ENCODE results near the gene GNB1L.
"Not testable (repeated sequence)": the region's sequence is repeated elsewhere in the genome, so short reads cannot be mapped to it uniquely, and the experiment has no call there.

The GNB1L gene

DNA sequence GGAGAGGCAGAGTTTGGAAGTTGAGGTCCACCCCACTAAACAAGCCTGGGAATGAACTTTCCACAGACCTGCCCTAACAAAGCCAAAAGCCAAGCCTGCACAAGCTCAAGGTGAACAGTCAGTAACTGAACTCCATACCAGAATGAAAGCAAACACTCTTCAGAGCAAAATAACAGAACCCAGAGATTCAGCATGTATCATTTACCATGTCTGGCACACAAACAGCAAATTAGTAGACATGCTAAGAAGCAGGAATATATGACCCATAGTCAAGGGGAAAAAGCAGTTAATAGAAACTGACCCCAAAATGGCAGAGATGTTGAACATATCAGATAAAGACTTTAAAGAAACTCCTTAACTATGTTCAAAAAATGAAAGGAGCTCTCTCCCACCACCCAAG is 62.8 kb downstream of the GNB1L start:
- no peak for DNase-seq

DNA sequence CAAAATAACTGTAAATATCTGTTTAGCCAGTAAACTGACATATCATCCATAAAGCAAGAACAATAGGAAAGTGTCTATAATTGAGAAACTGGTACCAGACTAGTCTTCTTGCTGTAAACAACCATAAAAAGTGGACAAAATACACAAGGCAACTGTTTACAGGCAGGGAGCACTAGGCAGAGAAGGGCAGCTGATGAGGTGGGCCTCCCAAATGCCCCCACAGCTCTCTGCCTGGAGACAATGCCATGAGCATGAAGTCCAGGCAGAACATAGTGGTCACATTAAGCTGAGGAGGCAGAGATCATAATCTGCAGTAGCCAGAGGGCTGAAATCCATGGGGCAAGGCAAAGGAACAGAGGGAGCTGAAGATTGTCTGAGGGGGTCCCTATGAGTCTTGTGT is 63.4 kb downstream of the GNB1L start:
- DNase-seq = no peak

DNA sequence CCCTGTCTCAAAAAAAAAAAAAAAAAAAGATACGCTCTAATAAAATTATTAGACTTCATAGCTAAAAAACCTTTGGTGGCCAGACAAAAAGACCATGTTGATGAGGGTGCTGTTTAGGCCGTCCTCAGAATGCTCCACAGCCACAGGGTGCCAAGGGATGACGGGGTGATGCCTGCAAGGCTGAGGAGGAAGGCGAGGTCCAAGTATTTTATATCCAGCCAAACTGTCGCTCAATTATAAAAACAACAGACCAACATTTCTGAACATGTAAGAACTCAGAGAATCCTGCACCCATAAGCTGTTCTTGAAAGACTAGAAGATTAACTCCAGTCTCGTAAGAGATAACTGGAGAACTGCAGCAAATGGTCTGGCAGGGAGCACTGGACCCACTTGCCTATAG is 64.8 kb downstream of the GNB1L start:
- DNase-seq = no peak

DNA sequence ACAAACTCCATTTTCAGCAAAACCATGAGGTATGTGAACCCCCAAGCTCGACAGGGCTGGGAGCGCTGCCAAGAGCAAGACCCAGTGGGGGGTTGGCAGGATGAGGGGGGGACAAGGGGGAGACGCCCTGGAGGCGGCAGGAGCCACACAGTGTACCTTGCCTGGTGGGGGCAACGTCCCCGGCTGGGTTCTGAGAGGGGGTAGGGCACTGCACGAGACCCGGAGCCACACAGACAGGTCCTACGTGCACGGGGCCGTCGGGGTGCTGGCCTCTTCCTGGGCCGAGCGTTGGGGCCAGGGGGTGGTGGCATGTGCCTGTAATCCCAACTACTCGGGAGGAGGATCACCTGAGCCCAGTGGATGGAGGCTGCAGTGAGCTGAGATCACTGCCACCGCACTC is 65.3 kb downstream of the GNB1L start:
- DNase-seq = no peak

DNA sequence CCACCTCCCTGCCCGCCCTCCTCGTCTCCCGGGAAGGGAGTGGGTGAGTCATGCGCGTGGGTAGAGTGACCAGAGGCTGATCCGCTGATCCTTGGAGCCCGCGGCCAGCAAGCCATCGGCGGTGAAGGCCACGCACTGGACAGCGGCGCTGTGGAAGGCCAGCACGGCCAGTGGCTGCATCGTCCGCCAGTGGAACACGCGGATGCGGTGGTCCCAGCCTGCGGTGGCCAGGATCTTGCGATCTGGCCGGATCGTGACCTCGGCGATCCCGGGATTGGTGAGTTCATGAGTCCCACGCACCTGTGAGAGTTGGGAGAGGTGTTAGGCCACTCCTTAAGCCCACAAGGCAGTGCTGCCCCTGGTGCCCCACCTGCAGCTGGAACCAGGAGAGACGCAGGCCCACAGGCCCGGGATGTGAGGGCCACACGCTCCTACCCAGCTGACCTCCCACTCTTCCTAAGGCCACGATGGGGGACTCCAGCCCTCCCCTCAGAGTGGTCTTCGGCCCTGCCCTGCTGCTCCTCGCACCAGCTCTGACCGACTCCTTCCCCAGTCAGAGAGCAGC is 65.9 kb downstream of the GNB1L start:
- DNase-seq = no peak

DNA sequence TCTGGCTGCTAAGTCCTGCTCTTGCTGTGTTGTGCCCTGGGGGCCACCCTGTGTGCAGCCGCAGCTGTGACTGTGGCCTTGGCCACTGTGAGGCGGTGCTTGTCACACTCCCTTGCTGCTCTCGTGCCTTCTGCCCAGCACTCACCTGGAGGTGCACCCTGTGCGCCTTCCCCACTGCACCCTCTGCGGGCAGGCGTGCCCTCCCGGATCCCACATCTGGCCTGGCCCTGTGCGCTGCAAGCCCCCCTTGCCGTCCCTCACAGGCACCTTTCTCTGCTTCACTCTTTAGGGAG is 66.9 kb downstream of the GNB1L start:
- no peak for DNase-seq

DNA sequence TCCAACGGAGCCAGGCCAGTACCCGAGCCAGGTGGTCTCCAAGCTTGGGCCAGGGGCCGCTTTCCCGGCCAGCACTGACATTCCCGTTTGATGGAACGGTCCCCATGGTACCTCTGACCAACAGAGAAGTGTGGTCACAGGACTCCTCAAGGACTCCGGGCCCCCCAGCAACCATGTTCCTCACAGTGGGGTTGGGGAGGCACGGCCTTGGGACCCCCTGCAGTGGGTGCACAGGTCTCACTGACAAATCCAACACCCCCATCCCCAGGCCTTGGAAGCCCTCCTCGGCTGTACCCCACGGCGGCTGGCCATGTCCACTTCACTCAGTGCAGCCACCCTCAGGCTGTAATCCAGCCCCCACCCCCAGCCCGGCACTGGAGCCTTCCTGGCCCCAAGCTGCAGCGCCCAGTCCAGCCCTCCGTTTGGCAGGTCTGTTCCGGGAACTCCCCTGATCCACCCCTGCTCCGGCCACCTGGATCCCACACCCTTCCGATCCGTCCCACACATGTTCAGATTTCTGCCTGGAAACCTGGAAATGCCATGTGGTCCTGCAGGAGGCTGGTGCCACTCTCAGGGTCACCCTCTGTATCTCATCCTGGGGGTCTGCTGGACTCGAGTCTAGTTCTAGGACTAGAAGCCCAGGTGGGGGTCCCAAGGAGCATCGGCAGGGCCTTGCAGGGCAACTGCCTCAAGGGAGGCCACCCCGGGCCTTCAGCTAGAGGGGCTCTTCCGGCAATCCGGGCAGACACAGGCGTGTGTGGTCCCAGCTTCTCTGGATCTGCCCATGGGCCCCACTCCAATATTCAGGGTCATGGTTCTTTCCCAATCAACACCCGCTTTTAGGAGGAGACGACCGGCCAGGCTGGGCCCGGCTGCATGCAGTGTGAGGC is 67.5 kb downstream of the GNB1L start:
- DNase-seq = no peak

DNA sequence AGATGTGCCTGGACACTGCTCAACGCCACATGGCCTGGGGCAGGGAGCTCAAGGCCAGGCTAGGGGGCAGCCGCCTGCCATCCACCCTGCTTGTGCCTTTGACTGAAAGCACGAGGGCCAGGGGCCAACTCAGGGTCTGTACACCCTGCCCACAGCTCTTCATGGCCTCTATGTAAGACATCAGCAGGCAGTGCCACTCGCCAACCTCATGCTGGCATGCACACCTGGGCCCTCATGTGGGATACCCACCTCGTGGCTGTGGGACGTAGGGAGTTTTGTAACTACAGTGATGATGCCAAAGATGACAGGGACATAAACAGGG is 68.4 kb downstream of the GNB1L start:
- no peak for DNase-seq

DNA sequence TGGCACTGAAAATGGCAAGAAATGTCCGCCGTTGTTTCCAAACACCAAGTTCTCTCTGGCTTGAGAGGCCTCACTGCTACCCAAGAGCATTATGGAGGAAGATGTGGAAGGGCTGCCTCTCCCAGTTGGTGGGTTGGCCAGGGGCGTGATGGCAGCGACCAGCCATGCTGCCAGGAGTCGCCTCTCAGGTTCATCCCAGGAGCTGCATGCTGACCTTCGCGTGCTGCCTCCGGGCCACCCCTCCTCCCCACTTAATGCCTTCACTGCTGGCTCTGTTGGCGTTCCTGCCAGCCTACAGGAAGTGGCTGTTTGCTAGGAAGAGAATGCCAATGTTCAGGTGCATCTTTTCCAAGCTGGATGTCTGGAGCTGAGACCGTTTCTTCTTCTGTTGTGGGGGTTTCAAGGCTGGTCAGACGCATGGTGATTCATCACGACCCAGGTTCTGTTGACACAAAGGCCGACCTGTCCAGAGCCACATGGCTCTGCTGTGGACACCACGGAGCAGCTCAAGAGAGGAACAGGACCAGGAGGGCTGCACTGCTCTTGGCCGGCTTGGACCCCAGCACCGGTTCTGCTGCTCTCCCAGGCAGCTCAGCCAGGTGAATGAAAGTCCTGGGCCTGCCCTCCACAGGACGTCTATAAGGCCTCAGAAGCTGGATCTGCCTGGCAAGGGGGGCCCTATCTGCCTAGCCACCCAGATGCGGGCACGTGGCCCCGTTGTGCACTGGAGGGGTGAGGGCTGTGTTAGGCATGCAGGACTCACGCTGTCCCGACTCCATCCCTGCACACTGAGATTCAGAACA is 69.0 kb downstream of the GNB1L start:
- no peak for DNase-seq

DNA sequence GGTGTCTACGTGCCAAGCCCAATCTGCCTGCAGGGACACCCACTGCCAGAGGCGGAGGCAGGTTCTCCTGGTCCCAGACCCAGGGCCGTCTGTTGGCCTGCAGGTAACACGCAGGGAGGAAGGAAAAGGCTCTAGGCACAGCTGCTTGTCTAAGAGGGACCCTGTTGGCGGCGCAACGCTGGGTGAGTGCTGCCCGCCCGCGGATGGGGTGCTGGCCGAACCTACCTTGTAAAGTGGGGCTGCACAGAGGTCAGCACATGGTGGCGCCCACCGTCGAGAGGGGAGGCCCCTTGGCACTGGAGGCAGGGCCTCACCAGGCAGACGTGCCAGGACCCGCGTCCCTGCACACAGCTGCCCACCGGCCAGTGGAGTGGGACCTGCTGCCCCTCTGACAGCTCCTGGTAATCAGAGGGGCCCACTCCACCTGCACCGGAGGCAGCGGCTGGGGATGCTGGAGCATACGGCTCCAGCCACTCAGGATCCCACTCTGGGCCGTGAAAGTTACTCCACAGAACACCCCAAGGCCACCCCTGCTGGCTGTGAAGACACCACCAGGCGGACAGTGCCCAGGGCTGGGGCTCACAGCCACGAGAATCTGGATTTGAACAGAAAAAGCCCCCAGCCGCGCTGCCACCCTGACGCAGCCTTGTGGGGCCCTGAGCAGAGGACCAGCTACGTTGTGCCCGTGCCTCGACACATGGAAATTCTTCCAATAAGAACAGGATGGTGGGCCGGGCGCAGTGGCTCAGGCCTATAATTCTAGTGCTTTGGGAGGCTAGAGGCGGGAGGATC is 70.1 kb downstream of the GNB1L start:
- no peak for DNase-seq

DNA sequence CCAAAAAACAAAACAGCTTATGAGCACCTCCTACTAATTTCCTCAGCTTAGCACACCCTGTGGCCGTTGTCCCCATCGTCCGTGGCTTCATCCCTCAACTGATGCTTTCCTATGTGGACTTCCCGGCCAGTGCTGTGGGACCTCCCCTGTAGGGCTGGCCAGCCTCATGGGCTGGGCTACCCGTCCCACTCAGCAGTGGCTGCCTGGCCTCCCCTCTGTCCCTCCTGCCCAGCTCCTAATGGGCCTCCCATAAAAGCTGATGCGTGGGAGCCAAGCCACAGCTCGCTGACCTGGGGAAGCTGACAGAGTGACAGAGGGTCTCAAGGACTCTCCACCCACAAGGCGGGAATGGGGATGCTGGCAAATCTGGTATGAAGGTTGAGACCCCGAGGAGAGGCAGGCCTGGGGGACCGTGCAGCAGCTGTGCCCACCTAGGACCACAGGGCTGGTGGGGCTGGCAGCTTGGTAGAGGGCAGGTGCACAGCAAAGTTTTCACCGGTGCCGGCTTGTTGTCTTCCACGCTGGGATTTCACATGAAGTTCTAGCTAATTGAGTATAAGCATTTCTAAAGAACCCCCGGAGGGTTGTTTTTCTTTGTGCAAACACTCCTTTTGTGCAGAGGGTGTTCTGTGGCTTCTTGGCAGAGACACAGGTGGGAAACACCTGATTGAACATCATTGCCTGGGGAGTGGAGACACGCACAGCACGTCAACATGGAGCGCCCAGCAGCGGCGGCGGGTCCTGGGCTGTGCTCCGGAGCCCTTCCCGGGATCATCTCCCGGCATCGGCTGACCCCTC is 70.9 kb downstream of the GNB1L start:
- no peak for DNase-seq

DNA sequence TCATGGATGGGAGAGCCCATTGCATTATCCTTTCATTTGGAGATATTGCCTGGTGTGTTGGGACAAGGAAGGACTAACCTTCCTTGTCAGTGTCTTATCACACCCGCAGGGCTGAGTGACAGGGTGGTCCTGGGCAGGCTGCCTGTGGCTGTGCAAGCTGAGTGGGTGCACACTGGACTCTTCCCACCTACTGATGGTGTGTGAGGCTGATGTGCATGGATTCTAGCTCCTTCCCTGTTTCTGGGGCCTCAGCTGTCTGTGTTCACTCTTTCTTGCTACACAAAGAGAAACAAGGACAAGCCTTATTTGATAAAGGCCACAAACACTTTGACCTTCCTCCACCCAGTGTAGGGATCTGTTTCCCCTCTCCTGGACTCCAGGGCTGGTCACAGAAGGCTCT is 72.1 kb downstream of the GNB1L start:
- no peak for DNase-seq

DNA sequence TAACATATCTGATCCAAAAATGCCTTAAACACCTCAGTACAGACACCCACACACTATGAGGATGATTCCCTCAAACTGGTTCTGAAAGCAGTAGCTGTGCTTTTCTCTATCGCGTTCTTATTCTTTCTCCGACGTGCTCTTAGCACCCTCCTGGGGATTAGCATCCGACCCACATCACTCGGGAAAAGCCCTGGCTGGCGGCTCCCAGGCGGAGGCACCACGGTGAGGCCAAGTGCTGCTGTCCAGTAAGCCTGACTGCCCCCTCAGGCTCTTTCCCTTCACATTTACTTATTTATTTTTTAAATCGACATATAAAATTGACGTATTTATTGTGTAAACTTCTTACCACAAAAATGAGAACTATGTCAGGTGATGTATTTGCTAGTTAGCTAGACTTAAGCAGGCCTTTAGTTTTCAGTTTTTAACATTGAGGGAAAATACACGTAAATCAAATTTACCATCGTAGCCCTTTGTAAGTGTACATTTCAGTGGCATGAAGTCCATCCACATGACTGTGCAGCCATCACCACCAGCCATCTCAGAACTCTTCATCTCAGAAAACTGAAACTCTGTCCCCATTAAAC is 74.9 kb downstream of the GNB1L start:
- DNase-seq = no peak

DNA sequence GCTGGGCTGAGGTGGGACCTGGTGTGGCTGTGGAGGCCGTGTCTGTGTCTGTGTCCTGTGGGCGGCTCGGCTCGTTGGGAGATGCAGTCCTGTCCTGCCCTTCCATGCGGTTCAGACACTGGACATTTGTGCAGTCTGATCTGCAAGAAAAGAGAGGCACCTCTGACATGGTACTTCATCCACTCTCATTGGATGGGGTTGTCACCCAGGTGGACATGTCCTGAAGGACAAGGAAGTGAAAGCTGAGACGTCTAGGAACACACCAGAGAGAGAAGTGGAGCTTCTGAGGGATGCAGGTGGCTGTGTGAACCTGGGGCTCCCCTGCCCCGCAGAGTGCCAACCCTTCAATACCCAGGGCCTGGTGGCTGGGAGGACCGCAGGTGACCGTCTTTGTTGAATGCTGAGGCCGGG is 75.7 kb downstream of the GNB1L start:
- no peak for DNase-seq

DNA sequence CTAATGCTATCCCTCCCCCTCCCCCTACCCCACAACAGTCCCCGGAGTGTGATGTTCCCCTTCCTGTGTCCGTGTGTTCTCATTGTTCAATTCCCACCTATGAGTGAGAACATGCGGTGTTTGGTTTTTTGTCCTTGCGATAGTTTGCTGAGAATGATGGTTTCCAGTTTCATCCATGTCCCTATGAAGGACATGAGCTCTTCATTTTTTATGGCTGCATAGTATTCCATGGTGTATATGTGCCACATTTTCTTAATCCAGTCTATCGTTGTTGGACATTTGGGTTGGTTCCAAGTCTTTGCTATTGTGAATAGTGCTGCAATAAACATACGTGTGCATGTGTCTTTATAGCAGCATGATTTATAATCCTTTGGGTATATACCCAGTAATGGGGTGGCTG is 77.5 kb downstream of the GNB1L start:
- not testable (repeated sequence) for DNase-seq

DNA sequence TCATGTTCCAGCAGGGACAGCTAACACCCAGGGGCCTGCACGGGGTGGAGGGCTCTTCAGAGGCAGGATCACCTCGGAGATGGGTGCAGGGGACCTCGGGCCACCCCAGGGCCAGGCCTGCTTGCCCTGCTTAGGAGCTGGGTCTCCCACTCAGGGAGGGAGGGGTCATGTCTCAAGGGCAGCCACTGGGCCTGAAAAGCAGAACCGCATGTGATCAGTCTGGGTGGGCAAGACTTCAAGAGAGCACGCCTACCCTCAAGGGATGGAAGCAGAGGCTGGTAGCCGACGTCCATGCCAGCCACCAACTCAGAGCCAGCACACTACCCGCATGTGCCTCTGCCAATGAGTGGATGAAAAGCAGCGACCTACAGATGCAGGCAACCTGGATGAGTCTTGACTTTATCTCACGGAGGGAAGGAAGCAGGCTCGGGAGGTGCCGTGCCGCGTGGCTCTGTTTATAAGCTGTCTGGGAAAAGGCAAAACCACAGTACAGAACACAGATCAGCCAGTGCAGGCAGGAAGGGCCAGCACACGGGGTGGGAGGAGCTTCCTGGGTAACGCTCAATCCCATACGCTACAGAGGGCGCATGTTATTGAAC is 78.1 kb downstream of the GNB1L start:
- DNase-seq = no peak

DNA sequence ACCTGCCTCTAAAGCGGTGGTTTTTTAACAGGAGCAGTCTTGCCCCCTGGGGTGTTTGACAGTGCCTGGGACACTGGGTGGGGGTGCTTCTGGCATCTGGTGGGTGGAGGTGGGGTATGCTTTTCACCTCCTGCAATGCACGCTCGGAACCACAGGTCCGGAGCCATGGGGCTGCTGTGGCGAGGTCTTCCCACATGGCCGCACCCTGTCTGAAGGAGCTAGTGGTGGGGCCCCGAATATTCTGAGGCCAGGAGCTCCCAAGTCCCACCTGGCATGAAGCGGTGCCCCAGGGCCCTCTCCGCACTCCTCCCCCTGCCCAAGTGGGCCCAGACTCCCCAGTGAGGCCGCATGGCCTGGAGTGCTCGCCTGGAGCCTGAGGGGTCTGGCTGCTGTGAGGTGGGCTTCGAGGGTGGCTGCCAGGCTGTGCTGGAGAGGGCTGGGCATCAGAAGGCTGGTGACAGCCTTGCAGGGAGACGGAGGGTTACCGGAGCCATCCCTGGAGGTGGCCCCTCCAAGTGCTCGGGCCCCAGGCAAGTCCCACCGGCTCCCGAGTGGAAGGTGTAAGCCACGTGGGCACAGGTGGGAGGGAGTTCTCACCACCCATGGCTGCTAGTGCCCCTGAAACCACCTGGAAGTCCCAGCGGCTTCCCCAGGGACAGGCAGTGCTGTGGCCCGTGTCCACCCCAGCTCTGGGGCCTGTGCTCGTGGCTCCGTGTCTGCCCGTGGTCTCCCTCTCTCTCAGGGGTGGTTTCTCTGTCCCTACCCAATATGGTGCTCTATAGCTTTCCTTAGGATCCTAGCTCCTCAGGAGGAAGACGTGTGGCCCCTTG is 79.0 kb downstream of the GNB1L start:
- no peak for DNase-seq

DNA sequence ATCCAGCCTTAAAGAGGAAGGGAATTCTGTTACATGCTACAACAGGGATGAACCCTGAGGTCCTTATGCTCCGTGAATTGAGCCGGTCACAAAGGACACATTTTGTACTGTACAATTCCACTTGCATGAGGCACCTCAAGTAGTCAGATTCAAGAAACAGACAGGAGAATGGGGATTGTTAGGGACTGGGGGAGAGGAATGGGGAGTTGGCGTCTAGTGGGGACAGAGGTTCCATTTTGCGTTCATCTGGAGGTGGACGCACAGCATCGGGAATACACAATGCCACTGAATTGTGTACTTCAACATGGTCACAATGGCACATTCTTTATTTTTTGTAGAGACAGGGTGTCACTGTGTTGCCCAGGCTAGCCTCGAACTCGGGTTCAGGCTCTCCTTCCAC is 80.0 kb downstream of the GNB1L start:
- no peak for DNase-seq

DNA sequence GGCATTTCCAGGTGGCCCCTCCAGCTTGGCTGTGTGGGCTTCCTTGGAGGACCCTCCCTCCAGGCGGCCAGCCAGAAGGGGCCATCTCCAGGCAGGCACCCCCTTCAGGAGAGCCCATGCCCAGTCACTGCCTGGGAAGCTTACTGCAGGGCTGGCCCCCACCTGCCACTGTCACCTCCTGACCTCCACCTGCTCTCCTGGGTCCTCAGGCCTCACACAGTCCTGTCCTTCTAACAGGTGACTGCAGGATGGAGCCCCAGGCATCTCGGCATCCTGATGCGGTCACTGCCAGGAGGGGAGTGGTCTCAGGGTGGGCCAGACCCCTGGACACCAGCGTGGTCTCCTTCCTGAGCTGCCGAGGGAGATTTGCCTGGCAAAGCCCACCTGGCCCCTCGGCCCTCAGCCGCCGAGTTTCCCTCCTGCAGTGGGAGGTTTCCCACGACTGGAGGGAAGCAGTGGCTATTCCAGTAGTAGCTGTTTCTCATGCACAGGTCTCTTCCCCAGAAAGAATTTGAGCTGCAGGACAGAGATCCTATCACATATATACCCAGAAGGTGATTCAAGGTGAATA is 81.1 kb downstream of the GNB1L start:
- no peak for DNase-seq

DNA sequence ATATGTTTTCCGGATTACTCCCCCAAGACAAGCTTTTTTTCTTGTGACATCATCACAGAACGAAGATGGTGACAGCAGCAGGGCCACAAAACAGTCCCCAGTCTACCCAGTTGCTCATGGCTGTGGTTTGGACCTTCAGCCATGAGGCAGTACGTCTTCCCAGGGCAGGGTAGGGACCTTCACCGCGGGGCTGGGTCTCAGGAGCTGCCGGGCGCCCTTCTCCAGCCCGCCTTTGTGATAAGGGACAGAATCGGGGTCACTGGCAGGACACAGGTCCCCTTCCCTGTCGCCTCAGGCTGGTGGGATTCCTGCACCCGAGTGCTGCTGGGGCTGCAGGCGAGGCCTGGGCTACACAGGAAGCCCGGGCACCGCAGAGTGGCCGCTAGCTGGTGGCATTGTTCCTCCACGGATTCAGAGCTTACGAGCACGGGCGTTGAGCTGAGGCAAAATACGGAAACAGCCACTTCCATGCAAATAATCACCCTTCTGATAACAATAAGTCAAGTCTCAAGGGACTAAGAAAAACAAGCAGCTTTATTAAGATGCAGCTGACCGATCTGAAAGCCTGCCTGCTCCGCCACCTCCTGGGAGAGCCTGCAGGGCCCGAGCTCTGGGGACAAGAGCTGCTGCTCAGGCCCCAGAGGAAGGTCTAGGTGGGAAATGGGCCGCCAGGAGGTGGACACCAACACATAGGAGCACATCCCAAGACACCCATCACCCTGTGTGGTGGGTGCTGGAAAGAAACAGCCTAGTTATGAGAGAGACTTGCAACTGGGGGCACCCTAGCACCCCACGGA is 81.8 kb downstream of the GNB1L start:
- no peak for DNase-seq
